CD4-positive, alpha-beta memory T cell (primary cell): ENCODE results near the gene CDSN. TPM values are rescaled to one million over a fixed set of nuclear protein-coding genes. Genes with fewer than 3 reads are reported as not detected.

Experiments used
- CTCF ChIA-PET: fragments of 350-600 bp; sonication (Branson Sonifier 250); formaldehyde crosslinking; loops from one replicate; lab custom pipeline; 2021; ENCODE audit warnings: inconsistent platforms; ENCODE audit not compliant: partially characterized antibody; lab: Charles Lee
- POLR2A ChIA-PET: fragments of 350-600 bp; sonication (Branson Sonifier 250); formaldehyde crosslinking; loops from one replicate; lab custom pipeline; 2021; ENCODE audit not compliant: partially characterized antibody; lab: Charles Lee
- DNase-seq, 5 donors: peaks; one replicate each; pipeline versions ENCODE4 v3.0.0 to v3.0.0-alpha.2; 2020 to 2022; ENCODE audit warnings: mixed read lengths in 1 of 5
- H3K27ac ChIP-seq: one replicate; pipeline ENCODE4 v1.7.0; 2013; ENCODE audit warnings: low read depth, low read length
- H3K27me3 ChIP-seq: 2 replicates; pipeline ENCODE4 v1.7.0; 2013; ENCODE audit warnings: mild to moderate bottlenecking, low read length, moderate library complexity; ENCODE audit not compliant: insufficient read depth
- H3K36me3 ChIP-seq: 2 replicates; pipeline ENCODE4 v1.7.0; 2013; ENCODE audit warnings: mild to moderate bottlenecking, low read length, moderate library complexity; ENCODE audit not compliant: insufficient read depth
- H3K4me1 ChIP-seq: 2 replicates; pipeline ENCODE4 v1.7.0; 2013; ENCODE audit warnings: mild to moderate bottlenecking, low read length, moderate library complexity; ENCODE audit not compliant: insufficient read depth
- H3K4me3 ChIP-seq, 2 donors: one replicate each; pipeline ENCODE4 v1.7.0; 2013; ENCODE audit warnings: low read length in 2 of 2, mild to moderate bottlenecking in 1 of 2
- H3K9me3 ChIP-seq, 2 donors: one replicate each; pipeline ENCODE4 v1.7.0; 2013; ENCODE audit warnings: low read length in 2 of 2, control low read depth in 1 of 2; ENCODE audit not compliant: control insufficient read depth in 1 of 2
- H3K27ac Mint-ChIP-seq, 7 donors: one replicate each; pipeline ENCODE4 v1.8.0; 2020 to 2021; ENCODE audit warnings: mixed read lengths in 7 of 7, mild to moderate bottlenecking in 6 of 7, inconsistent platforms in 3 of 7, moderate library complexity in 3 of 7
- H3K27me3 Mint-ChIP-seq, 2 donors: one replicate each; pipeline ENCODE4 v1.8.0; 2020 to 2021; ENCODE audit warnings: mixed read lengths in 2 of 2
- H3K36me3 Mint-ChIP-seq, 2 donors: one replicate each; pipeline ENCODE4 v1.8.0; 2020 to 2021; ENCODE audit warnings: mixed read lengths in 2 of 2, inconsistent platforms in 1 of 2, mild to moderate bottlenecking in 1 of 2
- H3K4me1 Mint-ChIP-seq, 4 donors: one replicate each; pipeline ENCODE4 v1.8.0; 2020 to 2021; ENCODE audit warnings: mixed read lengths in 4 of 4, mild to moderate bottlenecking in 1 of 4
- H3K4me3 Mint-ChIP-seq, 8 donors: one replicate each; pipeline ENCODE4 v1.8.0; 2020 to 2021; ENCODE audit warnings: mixed read lengths in 8 of 8, mild to moderate bottlenecking in 7 of 8, moderate library complexity in 6 of 8, inconsistent platforms in 3 of 8
- H3K9me3 Mint-ChIP-seq, 8 donors: one replicate each; pipeline ENCODE4 v1.8.0; 2020 to 2021; ENCODE audit warnings: mixed read lengths in 8 of 8, mild to moderate bottlenecking in 5 of 8, inconsistent platforms in 3 of 8, moderate library complexity in 1 of 8
- intact Hi-C: fragments of 100-400 bp; cut with micrococcal nuclease; formaldehyde crosslinking; loops from one replicate; pipeline ENCODE4 v1.15.1; 2023
- polyA plus RNA-seq, 2 donors: library from polyadenylated mRNA; unstranded; fragments of 300-500 nt; fragmentation: Illumina TruSeq; gene quantifications; one replicate each; pipeline ENCODE4 v1.2.3, GENCODE V29; 2021
- total RNA-seq, 2 experiments: library from RNA; stranded (reverse); gene quantifications; one replicate each; pipeline ENCODE4 v1.2.3, GENCODE V29; 2021

The CDSN gene
- total and polyA plus RNA-seq, 4 experiments from 2014 or later: not detected

DNA sequence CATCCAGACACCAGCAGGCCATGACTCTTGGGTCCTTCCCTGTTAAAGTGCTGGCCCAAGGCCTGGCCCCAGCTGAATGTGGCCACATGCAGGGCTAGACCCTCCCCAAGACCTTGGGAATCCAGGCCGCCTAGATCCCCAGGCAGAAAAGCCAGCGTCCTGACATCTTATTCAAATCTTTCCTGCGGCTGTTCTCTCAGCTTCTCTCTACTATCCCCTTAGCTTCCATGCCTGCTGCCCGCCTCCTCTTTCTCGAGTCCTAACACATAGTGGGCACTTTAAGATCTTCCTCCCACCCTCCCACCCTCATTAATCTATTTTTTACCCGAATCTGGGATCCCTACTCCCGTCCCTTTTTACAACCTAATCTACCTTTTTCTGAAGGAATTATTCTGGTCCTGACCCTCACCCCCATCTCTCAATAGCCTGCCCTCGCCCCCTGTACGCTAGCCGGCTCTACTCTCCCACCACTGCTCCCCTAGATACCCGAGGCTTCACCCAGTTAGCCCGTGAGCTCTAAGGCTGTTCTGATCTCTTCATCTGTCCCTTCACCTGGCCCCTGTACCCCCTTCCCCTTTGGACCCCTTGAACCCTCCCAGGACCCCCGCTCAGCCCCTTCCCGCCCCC, 37.4 kb upstream of the CDSN start, which contains the start of gene CCHCR1:
TSS of gene CCHCR1 (minus strand) at position 290 of the 627 bp plus-strand sequence. CDS start at position 88, 202 bp downstream.
- H3K4me3 ChIP-seq: peak within 1 kb of the TSS; percentile 59 to 70
- ChIA-PET CTCF (interaction anchor here (0.6 to 1.7 kb wide), 6 partner anchors 8 to 241 kb away, joined by 3 to 7 read pairs (median 4); no protein-coding TSS in a partner anchor), POLR2A (interaction anchor here (0.6 to 4.0 kb wide), 9 partner anchors 23 to 831 kb away, joined by 3 to 34 read pairs (median 3); partner anchors contain the start of gene TRIM39)
- Mint-ChIP-seq H3K27ac (peak within 1 kb of the TSS; percentile 75 to 95 (median 93)), H3K4me1 (peaks cover 13 to 34% (median 23%) of the 10 kb centered on the region in 4 donors), H3K36me3 (peaks cover 7 to 11% of the 10 kb centered on the region in 2 donors), H3K4me3 (peak within 1 kb of the TSS; percentile 87 to 95 (median 90)), H3K9me3 (no peaks in the 10 kb centered on the region), H3K27me3 (no peaks in the 10 kb centered on the region)
- intact Hi-C loops: loop anchor here (1.0 to 2.0 kb wide), 6 partner anchors 20 to 541 kb away; partner anchors contain the start of genes HLA-B, MRPS18B and PPP1R10
- H3K36me3 ChIP-seq: no peaks in the 10 kb centered on the region
- H3K4me1 ChIP-seq: peaks cover 22% of the 10 kb centered on the region
- H3K9me3 ChIP-seq: no peaks in the 10 kb centered on the region
- no peak for DNase-seq
- no peaks in the 10 kb centered on the region for H3K27me3 ChIP-seq
- H3K27ac ChIP-seq: peak within 1 kb of the TSS; percentile 69

DNA sequence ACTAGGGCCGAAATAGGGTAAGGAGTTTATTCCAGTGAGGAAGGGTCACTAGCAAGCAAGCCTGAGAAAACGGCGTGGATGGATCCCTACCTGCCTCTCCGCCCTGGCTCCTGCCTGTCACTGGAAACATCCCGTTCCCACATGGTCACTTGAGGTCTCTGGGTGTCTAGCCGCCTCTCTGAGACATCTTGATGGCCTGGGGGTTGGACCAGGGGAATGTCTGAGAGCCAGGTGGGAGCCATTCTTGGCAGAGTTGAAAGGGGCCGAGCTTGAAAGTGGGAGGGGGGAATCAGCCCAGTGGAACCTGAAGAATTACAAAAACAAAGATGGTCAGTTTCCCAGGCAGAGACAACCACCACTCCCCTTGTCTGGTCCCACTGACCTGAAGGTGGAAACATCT, 36.4 kb upstream of the CDSN start:
- H3K27ac ChIP-seq: no peak overlapping the region
- H3K4me3 ChIP-seq: no peak overlapping the region
- no peak for DNase-seq
- H3K27ac Mint-ChIP-seq: peak overlapping the region in 2 of 7 donors; percentile 10 to 67
- intact Hi-C loops: no loop called here
- H3K4me1 ChIP-seq: peaks cover 22% of the 10 kb centered on the region
- POLR2A ChIA-PET: interaction anchor here (1.0 kb wide), 1 partner anchor 40 kb away, joined by 3 read pairs; no protein-coding TSS in a partner anchor
- H3K36me3 Mint-ChIP-seq: peaks cover 7 to 12% of the 10 kb centered on the region in 2 donors
- peaks cover 13 to 34% (median 23%) of the 10 kb centered on the region in 4 donors for H3K4me1 Mint-ChIP-seq
- CTCF ChIA-PET: interaction anchor here (1.4 to 2.0 kb wide), 2 partner anchors 9 to 11 kb away, joined by 3 to 5 read pairs; no protein-coding TSS in a partner anchor
- no peaks in the 10 kb centered on the region for H3K9me3 Mint-ChIP-seq
- no peaks in the 10 kb centered on the region for H3K27me3 Mint-ChIP-seq
- H3K9me3 ChIP-seq: no peaks in the 10 kb centered on the region
- H3K4me3 Mint-ChIP-seq: peak overlapping the region in 2 of 8 donors; percentile 34 to 88
- no peaks in the 10 kb centered on the region for H3K27me3 ChIP-seq
- no peaks in the 10 kb centered on the region for H3K36me3 ChIP-seq

- Mint-ChIP-seq H3K9me3 (no peaks in the 10 kb centered on the region), H3K36me3 (peaks cover 16 to 17% of the 10 kb centered on the region in 2 donors), H3K27ac (no peak overlapping the region), H3K4me3 (no peak overlapping the region), H3K27me3 (no peaks in the 10 kb centered on the region), H3K4me1 (peaks cover 12 to 26% (median 19%) of the 10 kb centered on the region in 4 donors)
- ChIA-PET POLR2A (interaction anchor here (0.5 kb wide), 1 partner anchor 426 kb away, joined by 3 read pairs; no protein-coding TSS in a partner anchor), CTCF (interaction anchor here (1.3 kb wide), 1 partner anchor 37 kb away, joined by 3 read pairs; no protein-coding TSS in a partner anchor)
- H3K9me3 ChIP-seq: no peaks in the 10 kb centered on the region
- H3K27me3 ChIP-seq: no peaks in the 10 kb centered on the region
- no peak overlapping the region for H3K4me3 ChIP-seq
- intact Hi-C loops: no loop called here
- peaks cover 14% of the 10 kb centered on the region for H3K4me1 ChIP-seq
- H3K27ac ChIP-seq: no peak overlapping the region
- H3K36me3 ChIP-seq: no peaks in the 10 kb centered on the region
- DNase-seq: no peak
Observed at GRCh38 chr6:31154436-31154835, 34.2 kb upstream of the CDSN start.

DNA sequence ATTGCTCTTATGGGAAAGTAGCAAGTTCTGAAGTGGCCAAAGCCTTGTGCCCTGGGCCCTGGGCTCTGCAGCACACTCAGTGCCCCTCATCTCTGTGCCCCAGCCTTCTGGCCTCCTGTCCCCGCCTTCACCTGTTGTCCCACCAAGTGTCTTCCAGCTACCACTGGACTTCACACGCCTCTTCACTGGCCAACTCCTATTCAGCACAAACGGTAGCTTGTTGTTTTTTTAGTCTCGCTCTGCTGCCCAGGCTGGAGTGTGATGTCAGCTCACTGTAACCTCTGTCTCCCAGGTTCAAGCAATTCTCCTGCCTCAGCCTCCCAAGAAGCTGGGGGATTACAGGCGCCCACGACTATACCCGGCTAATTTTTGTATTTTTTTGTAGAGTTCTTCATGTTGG, 32.5 kb upstream of the CDSN start:
- Mint-ChIP-seq H3K36me3 (peaks cover 12 to 17% of the 10 kb centered on the region in 2 donors), H3K9me3 (no peaks in the 10 kb centered on the region), H3K4me1 (peaks cover 2 to 11% (median 6%) of the 10 kb centered on the region in 4 donors), H3K27ac (peak overlapping the region in 1 of 7 donors; percentile 43), H3K27me3 (no peaks in the 10 kb centered on the region), H3K4me3 (no peak overlapping the region)
- H3K27ac ChIP-seq: no peak overlapping the region
- peaks cover 5% of the 10 kb centered on the region for H3K4me1 ChIP-seq
- DNase-seq: no peak
- ChIA-PET CTCF (no interaction called here), POLR2A (interaction anchor here (0.9 kb wide), 1 partner anchor 215 kb away, joined by 4 read pairs; no protein-coding TSS in a partner anchor)
- intact Hi-C loops: no loop called here
- H3K4me3 ChIP-seq: no peak overlapping the region
- H3K27me3 ChIP-seq: no peaks in the 10 kb centered on the region
- no peaks in the 10 kb centered on the region for H3K9me3 ChIP-seq
- no peaks in the 10 kb centered on the region for H3K36me3 ChIP-seq

- H3K27me3 Mint-ChIP-seq: no peaks in the 10 kb centered on the region
Observed at GRCh38 chr6:31149827-31150447, 29.7 kb upstream of the CDSN start.

GRCh38 chr6:31145386-31145785, 25.1 kb upstream of the CDSN start:
- Mint-ChIP-seq H3K27me3 (no peaks in the 10 kb centered on the region), H3K27ac (no peak overlapping the region), H3K36me3 (peaks cover 4 to 12% of the 10 kb centered on the region in 2 donors), H3K4me1 (no peaks in the 10 kb centered on the region), H3K9me3 (no peaks in the 10 kb centered on the region), H3K4me3 (no peak overlapping the region)
- intact Hi-C loops: no loop called here
- no peak overlapping the region for H3K27ac ChIP-seq
- no peaks in the 10 kb centered on the region for H3K4me1 ChIP-seq
- POLR2A ChIA-PET: interaction anchor here (1.0 kb wide), 1 partner anchor 57 kb away, joined by 3 read pairs; no protein-coding TSS in a partner anchor
- no peaks in the 10 kb centered on the region for H3K27me3 ChIP-seq
- CTCF ChIA-PET: interaction anchor here (1.2 to 3.2 kb wide), 5 partner anchors 8 to 221 kb away, joined by 3 to 16 read pairs (median 3); partner anchors contain the start of genes CCHCR1 and PSORS1C2
- H3K36me3 ChIP-seq: no peaks in the 10 kb centered on the region
- DNase-seq: no peak
- H3K4me3 ChIP-seq: no peak overlapping the region
- H3K9me3 ChIP-seq: no peaks in the 10 kb centered on the region

More at GRCh38 chr6:31149827-31150447, 29.7 kb upstream of the CDSN start:
- H3K9me3 ChIP-seq: no peaks in the 10 kb centered on the region
- H3K4me3 ChIP-seq: no peak overlapping the region
- Mint-ChIP-seq H3K9me3 (no peaks in the 10 kb centered on the region), H3K4me3 (no peak overlapping the region), H3K4me1 (peaks cover 0 to 1% (median 0%) of the 10 kb centered on the region in 4 donors), H3K36me3 (peaks cover 15 to 20% of the 10 kb centered on the region in 2 donors), H3K27ac (no peak overlapping the region)
- no peaks in the 10 kb centered on the region for H3K36me3 ChIP-seq
- H3K27ac ChIP-seq: no peak overlapping the region
- ChIA-PET POLR2A (interaction anchor here (1.3 kb wide), 1 partner anchor 208 kb away, joined by 3 read pairs; no protein-coding TSS in a partner anchor), CTCF (interaction anchor here (0.9 to 2.3 kb wide), 2 partner anchors 9 to 13 kb away, joined by 3 to 7 read pairs; partner anchors contain the start of gene TCF19)
- no peaks in the 10 kb centered on the region for H3K4me1 ChIP-seq
- no peak for DNase-seq
- intact Hi-C loops: no loop called here
- H3K27me3 ChIP-seq: no peaks in the 10 kb centered on the region
